HG03354 (cell line): Measurements from ENCODE around the gene FBLN1.
"Not testable (repeated sequence)": the region's sequence is repeated elsewhere in the genome, so short reads cannot be mapped to it uniquely, and the experiment has no call there.

ENCODE experiments used
- ATAC-seq: cut with Tn5 transposase; IDR thresholded peaks from one replicate; pipeline ENCODE4 v1.9.1; 2021; ENCODE audit warnings: mild to moderate bottlenecking; ENCODE audit not compliant: unreplicated experiment, poor library complexity, severe bottlenecking

The FBLN1 gene

DNA sequence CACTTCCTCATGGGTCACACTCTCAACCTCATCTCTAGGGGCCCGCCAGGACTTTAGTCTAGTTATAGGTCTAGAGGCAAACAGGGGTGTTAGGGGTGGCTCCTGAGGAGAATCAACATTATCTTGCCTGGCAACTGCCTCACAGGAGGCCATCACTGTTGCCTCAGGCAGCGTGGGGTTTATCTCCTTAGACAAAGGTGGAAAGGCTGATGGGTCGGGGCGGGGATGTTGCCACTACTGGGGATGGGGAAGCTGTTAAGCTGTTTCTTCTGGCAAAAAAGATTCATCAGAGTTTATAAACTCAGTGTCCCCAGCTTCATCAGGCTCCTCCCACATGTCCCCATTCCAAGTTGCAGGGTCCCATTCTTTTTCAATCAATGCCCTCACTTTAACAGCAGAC, 58.1 kb downstream of the FBLN1 start:
- ATAC-seq, result not testable (repeated sequence)

DNA sequence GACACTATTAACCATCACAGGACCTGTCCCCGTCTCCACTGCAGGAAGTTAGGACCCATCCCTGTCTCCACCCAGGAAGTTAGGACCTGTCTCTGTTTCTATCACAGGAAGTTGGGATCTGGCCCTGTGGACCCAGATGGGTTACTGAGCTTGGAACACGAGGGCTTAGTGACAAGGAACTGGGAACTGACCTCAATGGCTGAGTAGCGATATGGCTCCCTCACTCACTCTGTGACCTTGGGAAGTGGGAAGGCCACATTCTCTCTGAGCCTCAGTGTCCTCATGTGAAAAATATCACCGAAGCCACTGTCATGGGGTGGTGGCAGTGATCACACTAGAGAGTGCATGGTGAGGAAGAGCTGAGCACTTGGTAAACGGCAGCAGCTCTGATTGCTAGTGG, 59.4 kb downstream of the FBLN1 start:
- no peak for ATAC-seq

DNA sequence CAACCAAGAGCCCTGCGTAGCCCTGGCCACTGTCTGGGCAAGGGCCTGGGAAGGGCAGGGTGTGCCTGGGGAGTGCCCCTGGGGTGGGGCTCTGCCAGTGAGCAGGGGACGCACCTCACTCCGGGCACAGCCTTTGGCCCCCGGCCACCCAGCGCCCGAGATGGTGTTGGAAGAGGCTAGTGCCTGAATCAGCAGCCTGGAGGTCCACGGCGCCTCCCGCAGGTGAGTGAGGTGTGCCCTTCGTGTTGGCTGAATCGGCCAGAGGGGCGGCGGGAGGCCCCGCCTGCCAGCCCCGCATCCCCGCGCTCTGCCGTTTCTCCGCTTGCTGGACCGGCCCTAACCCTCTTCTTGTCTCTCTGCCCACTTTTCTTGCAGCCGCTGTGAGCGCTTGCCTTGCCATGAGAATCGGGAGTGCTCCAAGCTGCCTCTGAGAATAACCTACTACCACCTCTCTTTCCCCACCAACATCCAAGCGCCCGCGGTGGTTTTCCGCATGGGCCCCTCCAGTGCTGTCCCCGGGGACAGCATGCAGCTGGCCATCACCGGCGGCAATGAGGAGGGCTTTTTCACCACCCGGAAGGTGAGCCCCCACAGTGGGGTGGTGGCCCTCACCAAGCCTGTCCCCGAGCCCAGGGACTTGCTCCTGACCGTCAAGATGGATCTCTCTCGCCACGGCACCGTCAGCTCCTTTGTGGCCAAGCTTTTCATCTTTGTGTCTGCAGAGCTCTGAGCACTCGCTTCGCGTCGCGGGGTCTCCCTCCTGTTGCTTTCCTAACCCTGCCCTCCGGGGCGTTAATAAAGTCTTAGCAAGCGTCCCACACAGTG, 60.1 kb downstream of the FBLN1 start:
- ATAC-seq, result no peak

DNA sequence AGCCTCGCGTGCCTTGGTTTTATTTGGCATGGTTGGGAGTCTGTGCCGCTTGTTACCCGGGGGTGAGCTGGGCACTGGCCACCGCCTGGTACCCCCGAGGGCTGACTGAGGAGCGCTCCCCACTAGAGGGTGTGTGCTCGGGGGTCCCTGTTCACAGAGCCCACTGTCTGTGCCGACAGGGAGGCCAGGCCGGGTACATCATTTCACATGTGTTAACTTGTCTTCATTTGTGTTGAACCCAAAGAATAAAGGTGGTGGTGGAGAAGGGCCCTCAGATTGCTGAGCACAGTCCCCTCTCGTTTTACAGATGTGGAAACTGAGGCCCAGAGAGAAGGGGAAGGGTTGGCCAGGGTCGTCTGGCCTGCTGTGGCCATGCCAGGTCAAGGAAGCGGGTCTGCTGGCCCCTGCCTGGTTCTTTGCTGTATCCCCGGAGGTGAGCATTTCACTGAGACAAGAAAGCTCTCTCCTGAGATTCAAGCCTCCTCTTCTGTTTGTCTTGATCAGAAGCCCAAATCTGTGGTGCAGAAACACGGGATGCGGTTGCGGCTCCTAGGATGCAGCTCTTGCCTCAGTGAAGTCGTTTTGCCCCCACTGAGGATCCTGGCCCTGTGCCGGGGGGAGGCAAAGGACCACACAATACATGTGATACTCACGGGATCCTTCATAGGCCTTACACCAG, 60.8 kb downstream of the FBLN1 start:
- no peak for ATAC-seq

DNA sequence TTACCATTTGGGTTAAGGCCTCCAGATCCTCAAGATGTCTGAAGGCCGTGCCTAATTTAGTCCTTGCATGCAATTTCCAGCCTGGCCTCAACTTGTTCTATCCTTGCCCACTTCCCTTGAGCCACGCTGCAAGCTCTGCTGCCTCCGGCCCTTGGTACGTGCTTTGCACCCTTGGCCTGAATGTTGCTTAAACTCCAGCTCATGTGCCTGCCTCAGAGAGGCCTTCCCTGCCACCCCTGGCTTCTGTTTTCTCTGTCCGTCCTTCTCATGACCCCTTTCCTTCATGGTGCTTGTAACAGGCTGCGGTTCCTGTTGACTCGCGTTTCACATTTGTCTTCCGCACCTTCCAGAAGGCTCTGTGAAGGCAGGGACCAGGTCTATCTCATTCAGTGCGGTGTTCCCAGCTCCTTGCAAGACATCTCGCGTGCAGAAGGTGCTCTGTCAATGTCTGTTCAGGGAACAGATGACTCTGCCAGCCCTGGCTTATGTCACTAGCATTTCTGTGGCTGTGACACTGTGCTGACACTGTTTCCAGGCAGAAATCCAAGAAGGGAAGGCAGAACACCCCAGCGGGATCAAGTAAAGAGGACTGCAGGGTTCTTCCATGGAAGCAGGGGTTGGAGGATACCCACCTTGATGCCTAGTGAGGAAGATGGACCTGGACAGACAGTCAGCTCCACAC, 61.8 kb downstream of the FBLN1 start:
- ATAC-seq, result no peak

DNA sequence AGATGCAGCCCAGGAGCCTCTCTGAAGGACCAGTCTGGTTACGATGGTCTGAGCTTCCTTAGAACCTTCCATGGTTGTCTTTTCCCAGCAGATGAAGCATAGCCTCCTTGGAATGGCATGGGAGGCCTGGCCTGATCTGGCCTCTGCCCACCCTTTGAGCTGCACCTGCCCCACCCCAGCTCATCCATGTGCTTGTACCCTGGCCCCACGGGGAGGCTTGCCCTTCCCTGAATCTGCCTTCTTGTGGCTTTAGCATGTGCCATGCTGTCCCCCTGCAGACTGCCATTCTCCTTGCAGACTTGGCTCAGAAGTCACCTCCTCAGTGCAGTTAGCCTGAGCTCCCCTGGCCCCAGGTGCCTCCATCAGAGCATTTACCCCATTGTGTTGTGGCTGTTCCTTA, 62.5 kb downstream of the FBLN1 start:
- ATAC-seq, result no peak

DNA sequence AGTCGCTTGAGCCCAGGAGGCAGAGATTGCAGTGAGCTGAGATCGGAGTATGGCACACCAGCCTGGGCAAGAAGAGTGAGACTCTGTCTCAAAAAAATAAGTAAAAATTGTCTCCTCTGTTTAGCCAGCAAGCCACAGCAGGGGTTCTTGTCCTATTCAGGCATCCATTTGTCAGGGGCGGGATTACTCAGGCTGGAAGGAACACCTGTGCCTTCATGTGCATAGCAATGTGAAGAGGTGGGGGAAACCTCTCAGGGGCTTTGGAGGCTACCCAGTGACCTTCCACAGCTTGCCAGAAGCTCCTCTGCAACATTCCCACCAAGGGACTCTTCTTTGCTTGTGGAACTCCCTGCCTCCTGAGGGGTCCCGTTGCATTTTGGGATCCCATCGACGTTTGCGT, 63.3 kb downstream of the FBLN1 start:
- ATAC-seq, result no peak

DNA sequence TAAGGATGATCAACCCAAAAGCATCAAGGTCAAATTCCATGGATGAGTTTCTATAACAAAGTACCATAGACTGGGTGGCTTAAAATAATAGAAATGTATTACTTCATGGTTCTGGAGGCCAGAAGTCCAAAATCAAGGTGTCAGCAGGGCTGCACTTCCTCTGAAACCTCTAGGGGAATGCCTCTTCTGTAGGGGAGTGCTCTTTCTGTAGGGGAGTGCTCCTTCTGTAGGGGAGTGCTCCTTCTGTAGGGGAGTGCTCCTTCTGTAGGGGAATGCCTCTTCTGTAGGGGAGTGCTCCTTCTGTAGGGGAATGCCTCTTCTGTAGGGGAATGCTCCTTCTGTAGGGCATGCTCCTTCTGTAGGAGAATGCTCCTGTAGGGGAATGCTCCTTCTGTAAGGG, 65.5 kb downstream of the FBLN1 start:
- ATAC-seq, result no peak

DNA sequence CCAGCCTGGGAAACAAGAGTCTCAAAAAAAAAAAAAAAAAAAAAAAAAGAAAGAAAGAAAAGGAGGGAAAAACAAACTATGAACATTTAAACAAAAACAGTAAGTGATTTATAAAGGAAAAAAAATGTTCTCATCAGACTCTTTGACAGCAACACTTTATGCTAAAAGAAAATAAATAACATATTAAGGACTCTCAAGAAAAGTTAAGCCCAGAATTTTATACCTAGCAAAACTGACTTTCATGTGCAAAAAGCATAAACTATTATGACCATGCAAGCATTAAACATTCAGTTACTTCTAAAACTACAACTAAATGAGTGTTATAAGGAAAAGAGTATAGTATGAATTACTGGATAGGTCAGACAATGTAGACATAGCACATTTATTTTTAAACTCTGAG, 68.4 kb downstream of the FBLN1 start:
- no peak for ATAC-seq

DNA sequence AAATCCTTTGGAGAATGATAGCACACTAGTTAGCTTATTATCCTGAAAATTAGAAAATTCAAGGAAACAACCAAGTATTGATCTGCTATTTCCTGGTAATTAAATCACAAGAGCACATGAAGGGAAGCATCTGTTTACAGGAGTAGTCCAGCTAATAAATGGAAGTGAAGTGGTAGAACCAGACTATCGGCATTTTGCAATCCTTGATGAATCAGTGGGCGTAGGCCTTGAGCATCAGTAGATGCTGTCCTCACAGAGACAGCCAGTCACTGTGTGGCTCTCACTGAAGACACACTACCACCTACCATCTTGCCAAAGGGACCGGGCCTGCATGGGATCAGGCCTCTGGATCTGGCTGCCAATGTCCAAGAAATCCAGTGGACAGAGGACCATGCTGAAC, 69.8 kb downstream of the FBLN1 start:
- ATAC-seq, result no peak

DNA sequence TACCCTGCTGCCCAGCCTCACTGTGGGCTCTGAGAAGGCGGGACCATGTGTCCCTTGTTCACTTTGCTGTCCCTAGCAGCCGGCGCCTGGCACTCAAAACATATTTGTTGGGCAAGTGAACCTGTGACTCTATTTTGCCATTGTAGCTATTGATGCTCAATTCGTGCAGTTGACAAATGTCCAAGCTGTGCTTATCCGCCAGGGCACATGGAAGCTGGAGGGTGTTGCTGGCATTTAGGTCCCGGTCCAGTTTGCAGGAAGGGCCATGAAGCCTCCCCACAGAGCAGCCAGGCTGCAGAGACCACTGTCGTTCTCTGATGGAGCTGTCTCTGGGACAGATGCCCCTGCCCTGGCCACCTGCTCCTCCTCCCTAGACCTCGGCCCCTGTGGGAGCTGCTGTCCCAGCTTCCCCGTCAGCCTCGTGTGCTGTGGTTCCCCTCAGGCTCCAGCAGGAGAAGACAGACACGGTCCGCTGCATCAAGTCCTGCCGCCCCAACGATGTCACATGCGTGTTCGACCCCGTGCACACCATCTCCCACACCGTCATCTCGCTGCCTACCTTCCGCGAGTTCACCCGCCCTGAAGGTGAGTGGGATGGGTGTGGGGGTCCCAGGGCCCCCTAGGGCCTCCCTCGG, 71.5 kb downstream of the FBLN1 start:
- no peak for ATAC-seq

DNA sequence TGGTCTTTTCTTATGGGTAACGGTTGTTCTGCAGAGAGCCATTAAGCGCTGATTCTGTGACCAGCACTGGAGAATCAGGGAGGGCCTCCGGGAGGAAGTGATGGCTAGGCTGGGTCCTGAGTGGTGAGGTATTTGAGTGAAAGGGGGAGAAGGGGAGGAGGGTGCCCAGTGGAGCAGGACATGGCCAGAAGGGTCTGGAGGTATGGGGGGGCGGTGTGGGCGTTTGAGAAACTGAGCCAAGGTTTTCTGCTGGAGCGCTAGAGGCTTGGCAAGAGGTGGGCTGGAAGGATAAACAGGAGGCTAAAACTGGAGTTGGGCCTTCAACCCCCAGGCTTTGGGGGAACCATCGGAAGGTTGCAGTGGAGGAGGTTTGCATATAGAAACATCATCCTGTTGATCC, 72.5 kb downstream of the FBLN1 start:
- no peak for ATAC-seq

DNA sequence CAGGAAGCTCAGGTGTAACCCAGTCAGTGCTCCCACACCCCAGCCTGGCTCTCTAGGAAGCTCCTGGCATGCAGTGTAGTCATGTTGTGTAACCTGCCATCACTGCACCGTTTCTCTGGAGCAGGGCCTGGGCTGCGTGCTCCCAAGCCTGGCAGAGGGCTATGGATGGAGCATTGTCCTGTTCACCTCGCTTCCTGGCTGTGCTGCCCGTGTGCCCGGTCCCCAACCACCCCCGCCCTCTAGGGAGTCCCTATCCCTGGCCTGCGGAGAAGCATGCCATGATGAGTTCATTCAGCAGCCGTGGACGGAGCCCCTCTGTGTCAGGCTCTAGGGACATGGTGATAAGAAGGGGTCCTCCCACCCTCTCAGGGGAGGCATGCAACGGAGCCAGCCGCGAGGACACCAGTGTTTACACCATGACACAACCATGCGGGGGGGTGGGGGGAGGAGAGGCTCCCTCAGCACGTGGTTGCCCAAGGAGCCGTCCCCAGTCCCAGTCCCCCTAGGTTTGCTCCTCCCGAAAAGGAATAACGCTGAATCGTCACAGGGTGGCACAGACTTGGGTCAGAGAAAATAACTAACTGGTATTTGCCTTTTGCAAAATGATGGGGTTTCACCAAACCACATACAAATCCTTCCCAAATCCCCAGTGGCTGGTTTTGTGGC, 73.1 kb downstream of the FBLN1 start:
- ATAC-seq, result no peak

DNA sequence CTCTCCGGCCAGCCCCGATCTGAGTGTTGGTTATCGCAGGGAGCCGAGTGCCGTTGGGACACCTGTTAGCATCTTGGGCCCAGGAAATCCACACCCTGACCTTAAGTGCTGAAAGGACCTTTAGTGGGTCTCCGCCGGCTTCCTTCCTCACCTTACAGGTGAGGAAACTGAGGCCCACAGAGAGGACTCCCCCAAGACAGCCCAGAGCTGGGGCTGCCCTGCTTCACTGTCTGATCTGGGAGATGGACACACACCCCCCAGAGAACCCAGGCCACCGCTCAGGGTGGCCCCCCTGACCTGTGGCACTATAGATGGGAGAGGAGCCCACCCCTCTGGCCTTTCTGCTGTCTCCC, 73.6 kb downstream of the FBLN1 start:
- ATAC-seq, result no peak

DNA sequence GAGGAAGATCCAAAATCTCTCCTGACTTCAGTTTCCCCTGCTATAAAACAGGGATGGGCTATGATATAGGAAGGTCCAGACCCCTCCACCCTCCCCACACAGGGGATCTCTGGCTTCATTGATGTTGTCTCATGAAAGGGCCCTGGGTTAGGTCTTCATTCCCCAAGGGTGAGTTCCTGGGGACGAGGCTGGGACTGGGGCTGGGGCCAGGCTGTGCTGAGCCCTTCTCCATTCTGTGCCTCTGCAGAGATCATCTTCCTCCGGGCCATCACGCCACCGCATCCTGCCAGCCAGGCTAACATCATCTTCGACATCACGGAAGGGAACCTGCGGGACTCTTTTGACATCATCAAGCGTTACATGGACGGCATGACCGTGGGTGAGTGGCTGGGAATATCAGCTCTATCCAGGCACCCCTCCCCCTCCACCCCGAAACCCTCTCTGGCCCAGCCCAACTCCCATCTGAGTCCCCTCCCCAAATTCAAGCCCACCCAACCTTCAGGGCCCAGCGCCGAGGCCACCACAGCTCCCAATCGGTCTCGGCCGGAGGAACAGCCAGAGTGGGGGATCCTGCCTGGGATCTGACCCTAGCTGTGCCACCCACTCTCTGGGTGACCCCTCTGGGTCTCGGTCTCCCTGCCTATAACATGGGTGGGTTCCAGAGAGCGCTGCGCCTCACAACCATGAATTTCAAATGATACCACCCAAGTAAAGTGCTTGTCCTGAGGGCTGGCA, 74.2 kb downstream of the FBLN1 start:
- no peak for ATAC-seq

DNA sequence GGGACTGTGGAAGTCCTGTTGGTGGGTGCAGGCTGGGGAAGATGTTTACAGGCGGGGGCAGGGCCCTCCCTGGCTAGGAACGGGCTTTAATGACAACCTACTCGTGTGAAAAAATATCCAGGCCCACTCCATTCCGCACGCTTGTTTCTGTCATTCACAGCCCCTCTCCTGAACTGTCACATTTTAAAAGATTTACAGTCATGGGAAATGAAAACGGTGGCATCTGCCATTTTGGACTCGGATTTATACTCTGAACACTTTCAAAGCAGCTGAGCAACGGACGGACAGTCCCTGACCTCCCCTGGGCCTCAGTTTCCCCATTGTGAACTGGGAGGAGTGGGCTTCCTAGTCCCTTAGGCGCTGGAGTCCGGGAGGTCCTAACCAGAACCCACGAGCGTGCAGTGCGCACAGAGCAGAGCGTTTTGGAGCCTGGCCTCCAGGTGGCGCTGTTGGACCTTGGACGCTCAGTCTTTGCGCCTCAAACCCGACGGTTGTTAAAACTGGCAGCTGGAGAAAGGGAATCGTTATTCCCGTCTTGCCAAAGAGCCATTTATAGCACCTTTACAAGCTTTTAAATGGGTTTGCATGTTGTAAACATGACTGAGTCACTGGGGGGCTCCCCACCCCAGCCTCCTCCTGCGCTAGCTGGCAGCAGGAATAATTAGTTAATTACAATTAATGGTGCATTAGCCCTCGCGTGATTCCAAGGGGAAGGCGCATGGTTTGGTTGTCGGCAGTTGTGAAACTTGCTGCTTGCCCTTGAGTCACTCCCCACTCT, 75.3 kb downstream of the FBLN1 start:
- ATAC-seq, result no peak

DNA sequence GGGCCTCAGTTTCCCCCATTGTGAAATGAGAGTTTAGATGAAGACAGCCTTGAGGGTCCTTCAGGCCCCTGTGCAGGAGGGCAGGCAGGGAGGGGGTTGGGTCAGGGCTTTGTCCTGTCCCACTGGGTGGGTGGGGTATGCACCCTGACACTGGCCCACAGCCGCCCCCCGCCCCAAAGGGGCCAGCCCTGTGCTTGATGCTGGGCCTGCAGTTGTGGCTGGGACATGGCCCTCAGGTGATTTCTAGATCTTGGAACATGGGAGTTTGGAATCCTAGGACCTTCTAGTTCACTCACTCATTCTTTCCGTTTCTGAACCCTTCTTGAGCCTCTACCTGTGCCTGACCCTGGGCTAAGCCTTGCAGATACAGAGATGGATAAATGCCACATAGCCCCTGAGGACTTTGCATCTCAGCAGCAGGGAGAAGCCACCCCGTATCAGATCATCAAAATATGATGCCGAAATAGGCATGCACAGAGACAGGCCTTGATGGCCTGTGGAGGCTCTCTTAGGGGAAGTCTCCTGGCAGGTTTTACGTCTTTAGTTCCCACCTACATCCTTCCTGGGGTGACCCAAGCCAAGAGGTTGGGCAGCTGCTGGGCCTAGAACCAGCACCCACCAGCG, 76.0 kb downstream of the FBLN1 start:
- no peak for ATAC-seq

DNA sequence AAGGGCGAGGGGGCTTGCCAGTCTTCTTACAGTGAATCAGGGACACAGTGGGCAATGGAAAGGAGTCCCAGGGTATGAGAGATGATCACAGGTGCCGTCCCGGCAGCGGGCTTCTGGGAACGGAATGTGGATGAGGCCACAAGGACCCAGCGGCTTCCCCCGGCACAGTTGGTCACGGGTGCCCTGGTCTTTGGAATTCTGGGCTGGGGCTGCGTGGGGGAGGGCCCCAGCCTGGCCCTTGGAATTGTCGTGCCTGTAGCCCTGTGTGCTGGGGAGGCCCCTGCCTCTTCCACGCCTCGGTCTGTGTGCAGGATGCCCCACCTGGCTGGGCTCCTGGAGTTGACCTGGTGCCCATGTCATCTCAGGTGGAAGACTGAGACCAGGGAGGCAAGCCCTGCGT, 76.6 kb downstream of the FBLN1 start:
- no peak for ATAC-seq
